Measurements from ENCODE around the gene FGFR3.

The FGFR3 gene

DNA sequence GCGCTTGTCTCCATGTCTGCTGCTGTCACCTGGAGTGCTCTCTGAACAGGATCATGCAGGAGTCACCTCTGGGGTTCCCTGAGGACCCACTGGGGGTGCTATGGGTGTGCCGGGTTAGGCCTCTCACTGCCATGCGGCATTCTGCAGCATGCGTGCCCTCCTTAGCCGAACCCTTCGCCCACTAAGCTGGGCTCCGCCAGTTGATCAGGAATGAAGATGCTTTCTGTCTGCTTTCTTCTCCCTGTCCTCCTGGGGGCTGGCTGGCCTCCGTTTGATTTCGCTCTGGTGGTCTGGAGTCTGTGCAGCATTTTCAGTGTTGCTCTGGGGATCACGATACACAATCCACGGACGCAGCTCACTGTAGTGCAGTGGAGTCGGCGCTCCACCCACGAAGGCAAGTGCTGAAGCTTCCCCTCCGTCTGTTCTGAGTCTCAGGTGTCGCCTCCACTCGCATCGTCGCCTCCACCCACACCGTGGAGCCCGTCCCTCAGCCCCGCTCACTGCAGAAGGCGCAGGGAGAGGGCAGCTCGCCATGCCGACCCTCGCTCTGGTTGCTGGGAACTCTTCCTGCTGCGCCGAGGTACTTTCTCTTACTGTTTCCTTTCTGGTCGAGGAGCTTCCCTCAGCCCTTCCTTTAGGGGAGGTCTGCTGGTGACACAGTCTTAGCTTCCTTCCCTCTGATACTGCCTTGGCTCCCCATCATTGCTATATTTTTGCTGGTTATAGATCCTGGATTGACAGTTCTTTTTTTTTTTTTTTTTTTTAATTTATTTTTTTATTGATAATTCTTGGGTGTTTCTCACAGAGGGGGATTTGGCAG is 33.6 kb downstream of the FGFR3 start:
- H3K4ac ChIP-seq (ENCODE audit: low read depth in 1 of 2, low read length in 2 of 2) = no peak overlapping the region
- H2BK15ac ChIP-seq (ENCODE audit: low read depth, poor library complexity, severe bottlenecking) = no peak overlapping the region
- H3K4me1 ChIP-seq (ENCODE audit: control insufficient read depth, insufficient read depth, low read depth, low read length) = peaks cover 1% of the 10 kb centered on the region
- H2BK5ac ChIP-seq (ENCODE audit: low read depth, low read length, poor library complexity, severe bottlenecking) = no peak overlapping the region
- H3K9ac ChIP-seq (ENCODE audit: low read length) = no peak overlapping the region
- H3K23ac ChIP-seq (ENCODE audit: low read length in 2 of 2) = no peak overlapping the region
- 97% methylated on average over 30 of the region's 30 CpGs for WGBS
- H3K9me3 ChIP-seq (ENCODE audit: control insufficient read depth, low read length) = no peaks in the 10 kb centered on the region
- no peak overlapping the region for H3K27ac ChIP-seq (ENCODE audit: low read length, poor library complexity, severe bottlenecking)
- H2BK12ac ChIP-seq (ENCODE audit: low read length in 2 of 2) = no peak overlapping the region
- H3K4me3 ChIP-seq (ENCODE audit: insufficient read depth in 1 of 2, low read depth in 1 of 2, low read length in 2 of 2) = no peak overlapping the region
- peaks cover 22% of the 10 kb centered on the region for H3K79me1 ChIP-seq (replicated peaks; ENCODE audit: low read length, poor library complexity, severe bottlenecking)
- DNase-seq = no peak
- H4K91ac ChIP-seq (ENCODE audit: low read length) = no peak overlapping the region
- H3K4me2 ChIP-seq (ENCODE audit: low read length, poor library complexity, severe bottlenecking) = no peak overlapping the region
- no peak overlapping the region for H3K14ac ChIP-seq (ENCODE audit: low read length in 2 of 2)
- H4K8ac ChIP-seq (ENCODE audit: low read length) = no peak overlapping the region
- H2BK120ac ChIP-seq (ENCODE audit: low read depth, low read length) = no peak overlapping the region
- H2AFZ ChIP-seq (ENCODE audit: low read depth, low read length) = no peak overlapping the region
- no peaks in the 10 kb centered on the region for H3K27me3 ChIP-seq (ENCODE audit: control insufficient read depth in 1 of 2, insufficient read depth in 1 of 2, low read length in 2 of 2)
- peaks cover 61 to 68% of the 10 kb centered on the region in 2 experiments for H3K36me3 ChIP-seq (ENCODE audit: control insufficient read depth in 1 of 2, insufficient read depth in 2 of 2, low read depth in 1 of 2, low read length in 2 of 2)
- H2AK5ac ChIP-seq (ENCODE audit: low read length, severe bottlenecking) = no peak overlapping the region
- no peak overlapping the region for H3K18ac ChIP-seq (ENCODE audit: low read depth in 1 of 2, low read length in 2 of 2)

DNA sequence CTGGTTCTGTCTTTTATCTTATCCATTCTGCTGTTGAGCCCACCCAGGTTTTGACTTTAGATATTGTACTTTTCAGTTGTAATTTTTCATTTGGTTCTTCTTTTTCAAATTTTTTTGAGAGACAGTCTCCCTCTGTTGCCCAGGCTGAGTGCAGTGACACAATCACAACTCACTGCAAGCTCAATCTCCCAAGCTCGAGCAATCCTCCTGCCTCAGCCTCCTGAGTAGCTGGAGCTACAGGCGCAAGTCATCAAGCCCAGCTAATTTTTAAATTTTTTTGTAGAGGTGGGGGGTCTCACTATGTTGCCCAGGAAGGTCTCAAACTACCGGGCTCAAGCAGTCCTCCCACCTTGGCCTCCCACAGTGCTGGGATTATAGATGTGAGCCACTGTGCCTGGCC is 37.1 kb downstream of the FGFR3 start:
- H3K9me3 ChIP-seq (ENCODE audit: control insufficient read depth, low read length) = no peaks in the 10 kb centered on the region
- 100% methylated on average over 2 of the region's 3 CpGs for WGBS
- H2BK12ac ChIP-seq (ENCODE audit: low read length in 2 of 2) = no peak overlapping the region
- H3K4ac ChIP-seq (ENCODE audit: low read depth in 1 of 2, low read length in 2 of 2) = no peak overlapping the region
- no peak overlapping the region for H3K14ac ChIP-seq (ENCODE audit: low read length in 2 of 2)
- H3K23ac ChIP-seq (ENCODE audit: low read length in 2 of 2) = no peak overlapping the region
- H2AFZ ChIP-seq (ENCODE audit: low read depth, low read length) = no peak overlapping the region
- no peak overlapping the region for H3K18ac ChIP-seq (ENCODE audit: low read depth in 1 of 2, low read length in 2 of 2)
- no peak overlapping the region for H3K4me3 ChIP-seq (ENCODE audit: insufficient read depth in 1 of 2, low read depth in 1 of 2, low read length in 2 of 2)
- DNase-seq = no peak
- no peak overlapping the region for H2BK120ac ChIP-seq (ENCODE audit: low read depth, low read length)
- H3K27ac ChIP-seq (ENCODE audit: low read length, poor library complexity, severe bottlenecking) = no peak overlapping the region
- H3K4me1 ChIP-seq (ENCODE audit: control insufficient read depth, insufficient read depth, low read depth, low read length) = peaks cover 20% of the 10 kb centered on the region
- no peak overlapping the region for H2BK15ac ChIP-seq (ENCODE audit: low read depth, poor library complexity, severe bottlenecking)
- no peaks in the 10 kb centered on the region for H3K27me3 ChIP-seq (ENCODE audit: control insufficient read depth in 1 of 2, insufficient read depth in 1 of 2, low read length in 2 of 2)
- no peak overlapping the region for H2AK5ac ChIP-seq (ENCODE audit: low read length, severe bottlenecking)
- H4K91ac ChIP-seq (ENCODE audit: low read length) = no peak overlapping the region
- no peak overlapping the region for H4K8ac ChIP-seq (ENCODE audit: low read length)
- H3K79me1 ChIP-seq (replicated peaks; ENCODE audit: low read length, poor library complexity, severe bottlenecking) = peaks cover 19% of the 10 kb centered on the region
- peaks cover 58 to 62% of the 10 kb centered on the region in 2 experiments for H3K36me3 ChIP-seq (ENCODE audit: control insufficient read depth in 1 of 2, insufficient read depth in 2 of 2, low read depth in 1 of 2, low read length in 2 of 2)
- no peak overlapping the region for H3K4me2 ChIP-seq (ENCODE audit: low read length, poor library complexity, severe bottlenecking)
- H2BK5ac ChIP-seq (ENCODE audit: low read depth, low read length, poor library complexity, severe bottlenecking) = no peak overlapping the region
- H3K9ac ChIP-seq (ENCODE audit: low read length) = no peak overlapping the region

DNA sequence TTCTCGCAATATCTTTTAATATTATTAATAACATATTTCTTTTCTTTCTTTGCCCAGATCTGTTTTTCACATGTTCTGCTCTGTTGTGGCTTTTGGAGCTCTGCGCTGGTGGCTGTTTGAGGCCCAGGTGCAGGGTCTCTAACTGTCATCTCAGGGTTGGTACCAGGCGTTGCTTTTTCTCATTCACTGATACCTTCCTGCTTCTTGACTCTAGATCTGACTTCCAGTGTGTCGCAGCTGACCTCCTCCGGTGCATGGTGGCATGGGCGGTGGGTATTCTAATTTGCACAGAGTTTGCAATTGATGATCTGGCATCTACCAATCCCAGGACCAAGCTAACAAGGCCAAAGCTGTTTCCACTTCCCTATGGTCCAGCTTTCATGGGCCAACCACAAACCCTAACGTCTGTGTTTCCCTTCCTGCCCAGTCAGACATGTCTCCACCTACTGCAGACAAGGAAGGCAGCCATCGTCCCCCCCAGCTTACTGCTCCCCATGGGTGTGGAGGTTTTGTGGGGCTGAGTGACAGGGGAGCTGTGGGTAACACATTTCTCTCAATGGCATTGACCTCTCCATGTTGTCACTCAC is 37.6 kb downstream of the FGFR3 start:
- Histone ChIP-seq H3K9me3 (ENCODE audit: control insufficient read depth, low read length) (no peaks in the 10 kb centered on the region), H3K9ac (ENCODE audit: low read length) (no peak overlapping the region), H3K4me3 (ENCODE audit: insufficient read depth in 1 of 2, low read depth in 1 of 2, low read length in 2 of 2) (no peak overlapping the region), H2AFZ (ENCODE audit: low read depth, low read length) (no peak overlapping the region), H3K27ac (ENCODE audit: low read length, poor library complexity, severe bottlenecking) (no peak overlapping the region), H3K18ac (ENCODE audit: low read depth in 1 of 2, low read length in 2 of 2) (no peak overlapping the region), H2BK120ac (ENCODE audit: low read depth, low read length) (no peak overlapping the region), H3K4me2 (ENCODE audit: low read length, poor library complexity, severe bottlenecking) (no peak overlapping the region), H2BK5ac (ENCODE audit: low read depth, low read length, poor library complexity, severe bottlenecking) (no peak overlapping the region), H4K91ac (ENCODE audit: low read length) (no peak overlapping the region), H3K4me1 (ENCODE audit: control insufficient read depth, insufficient read depth, low read depth, low read length) (peaks cover 23% of the 10 kb centered on the region), H3K23ac (ENCODE audit: low read length in 2 of 2) (no peak overlapping the region), H2BK12ac (ENCODE audit: low read length in 2 of 2) (no peak overlapping the region), H4K8ac (ENCODE audit: low read length) (no peak overlapping the region), H2BK15ac (ENCODE audit: low read depth, poor library complexity, severe bottlenecking) (no peak overlapping the region), H2AK5ac (ENCODE audit: low read length, severe bottlenecking) (no peak overlapping the region), H3K79me1 (replicated peaks; ENCODE audit: low read length, poor library complexity, severe bottlenecking) (peaks cover 22% of the 10 kb centered on the region), H3K27me3 (ENCODE audit: control insufficient read depth in 1 of 2, insufficient read depth in 1 of 2, low read length in 2 of 2) (no peaks in the 10 kb centered on the region), H3K14ac (ENCODE audit: low read length in 2 of 2) (no peak overlapping the region), H3K36me3 (ENCODE audit: control insufficient read depth in 1 of 2, insufficient read depth in 2 of 2, low read depth in 1 of 2, low read length in 2 of 2) (peaks cover 58 to 62% of the 10 kb centered on the region in 2 experiments), H3K4ac (ENCODE audit: low read depth in 1 of 2, low read length in 2 of 2) (no peak overlapping the region)
- 100% methylated on average over 5 of the region's 8 CpGs for WGBS
- no peak for DNase-seq

DNA sequence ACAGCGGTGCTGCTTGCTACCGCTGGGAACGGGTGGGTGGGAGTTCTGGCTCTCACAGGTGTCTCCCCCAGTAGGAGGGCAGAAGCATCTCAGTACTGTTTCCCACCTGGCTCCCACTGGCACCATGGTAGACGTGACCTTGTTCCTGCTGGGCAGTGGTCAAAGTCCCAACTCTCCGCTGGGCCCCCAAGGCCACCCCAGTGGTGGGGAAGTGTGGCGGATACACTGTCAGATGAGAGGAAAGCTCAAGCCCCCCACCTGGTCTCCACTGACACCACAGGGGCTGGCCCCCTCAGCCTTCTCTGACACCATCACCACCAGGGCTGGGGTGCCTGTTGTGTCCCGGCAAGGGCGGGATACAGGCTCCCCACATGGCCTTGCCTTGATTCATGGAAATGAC is 38.2 kb downstream of the FGFR3 start:
- H3K27me3 ChIP-seq (ENCODE audit: control insufficient read depth in 1 of 2, insufficient read depth in 1 of 2, low read length in 2 of 2) = no peaks in the 10 kb centered on the region
- no peak overlapping the region for H3K27ac ChIP-seq (ENCODE audit: low read length, poor library complexity, severe bottlenecking)
- over 99% methylated on average over 8 of the region's 8 CpGs for WGBS
- H3K4ac ChIP-seq (ENCODE audit: low read depth in 1 of 2, low read length in 2 of 2) = no peak overlapping the region
- H3K4me3 ChIP-seq (ENCODE audit: insufficient read depth in 1 of 2, low read depth in 1 of 2, low read length in 2 of 2) = no peak overlapping the region
- no peak overlapping the region for H3K23ac ChIP-seq (ENCODE audit: low read length in 2 of 2)
- H2AK5ac ChIP-seq (ENCODE audit: low read length, severe bottlenecking) = no peak overlapping the region
- no peak overlapping the region for H2BK15ac ChIP-seq (ENCODE audit: low read depth, poor library complexity, severe bottlenecking)
- no peak overlapping the region for H4K91ac ChIP-seq (ENCODE audit: low read length)
- H4K8ac ChIP-seq (ENCODE audit: low read length) = no peak overlapping the region
- no peak overlapping the region for H2BK120ac ChIP-seq (ENCODE audit: low read depth, low read length)
- no peak overlapping the region for H2BK5ac ChIP-seq (ENCODE audit: low read depth, low read length, poor library complexity, severe bottlenecking)
- H2BK12ac ChIP-seq (ENCODE audit: low read length in 2 of 2) = no peak overlapping the region
- no peaks in the 10 kb centered on the region for H3K9me3 ChIP-seq (ENCODE audit: control insufficient read depth, low read length)
- H3K9ac ChIP-seq (ENCODE audit: low read length) = no peak overlapping the region
- DNase-seq = no peak
- H3K4me1 ChIP-seq (ENCODE audit: control insufficient read depth, insufficient read depth, low read depth, low read length) = peaks cover 23% of the 10 kb centered on the region
- peaks cover 22% of the 10 kb centered on the region for H3K79me1 ChIP-seq (replicated peaks; ENCODE audit: low read length, poor library complexity, severe bottlenecking)
- H2AFZ ChIP-seq (ENCODE audit: low read depth, low read length) = no peak overlapping the region
- H3K18ac ChIP-seq (ENCODE audit: low read depth in 1 of 2, low read length in 2 of 2) = no peak overlapping the region
- no peak overlapping the region for H3K4me2 ChIP-seq (ENCODE audit: low read length, poor library complexity, severe bottlenecking)
- peaks cover 56 to 62% of the 10 kb centered on the region in 2 experiments for H3K36me3 ChIP-seq (ENCODE audit: control insufficient read depth in 1 of 2, insufficient read depth in 2 of 2, low read depth in 1 of 2, low read length in 2 of 2)
- H3K14ac ChIP-seq (ENCODE audit: low read length in 2 of 2) = no peak overlapping the region
